Measurements from ENCODE around the gene AMN. TPM values are rescaled to one million over a fixed set of nuclear protein-coding genes. Genes with fewer than 3 reads are reported as not detected.

Gene AMN
- polyA plus RNA-seq, 4 donors: 0.75 to 42.1 (median 20.2) TPM

DNA sequence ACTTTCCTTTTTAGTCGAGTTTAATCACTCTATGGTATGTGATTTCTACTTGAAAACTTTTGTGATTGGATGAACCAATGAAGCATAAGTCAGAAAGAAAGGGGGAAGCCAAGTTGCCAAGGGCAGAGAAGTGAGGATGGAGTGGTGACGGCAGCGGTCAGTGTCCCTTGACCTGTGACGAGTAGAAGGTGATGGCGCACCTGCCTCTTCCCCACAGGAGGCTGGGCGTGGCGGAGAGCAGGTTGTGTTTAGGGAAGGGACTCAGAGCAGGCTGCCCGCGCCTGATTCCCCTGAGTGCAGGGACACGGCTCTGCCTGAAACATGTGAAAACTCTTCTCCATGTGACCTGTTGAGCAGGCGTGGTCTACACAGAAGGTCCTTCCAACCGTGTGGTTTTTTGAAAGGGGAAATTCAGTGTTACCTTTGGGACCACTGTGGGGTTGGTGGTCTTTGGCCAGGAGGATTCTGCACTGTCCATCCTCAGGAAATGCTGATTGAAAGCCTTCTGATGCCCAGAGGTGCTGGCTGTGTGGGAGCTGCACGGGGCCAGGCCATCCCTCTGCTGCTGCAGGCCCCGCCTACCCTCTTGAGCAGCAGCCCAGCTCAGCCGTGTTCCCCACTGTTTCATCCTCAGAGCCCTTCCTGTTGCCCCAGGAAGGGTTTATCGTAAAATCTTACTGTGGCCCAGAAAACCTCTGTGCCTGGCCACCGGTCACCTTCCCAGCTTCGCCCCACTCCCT, 23.5 kb upstream of the AMN start:
- DNase-seq (ENCODE audit: low read depth in 4 of 4, low spot score in 3 of 4): no peak

DNA sequence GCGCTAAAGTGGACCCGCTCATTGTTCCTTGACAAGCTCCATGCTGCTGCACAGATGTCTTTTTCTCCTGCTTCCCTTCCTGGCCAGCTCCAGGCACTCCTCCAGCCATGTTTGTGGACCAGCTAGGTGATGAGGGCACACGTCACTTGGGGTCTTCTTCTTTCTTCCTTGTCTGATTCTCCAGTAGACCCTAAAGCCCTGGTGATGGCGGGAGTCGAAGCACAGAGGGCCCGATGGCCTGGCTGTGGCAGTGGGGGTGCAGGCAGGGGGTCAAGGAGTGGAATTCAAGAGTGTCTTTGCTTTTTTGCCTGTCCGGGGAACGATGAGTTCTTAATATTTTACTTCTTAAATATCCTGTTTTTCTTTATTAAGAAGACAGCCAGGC, 23.0 kb upstream of the AMN start:
- DNase-seq (ENCODE audit: low read depth in 4 of 4, low spot score in 3 of 4): no peak

DNA sequence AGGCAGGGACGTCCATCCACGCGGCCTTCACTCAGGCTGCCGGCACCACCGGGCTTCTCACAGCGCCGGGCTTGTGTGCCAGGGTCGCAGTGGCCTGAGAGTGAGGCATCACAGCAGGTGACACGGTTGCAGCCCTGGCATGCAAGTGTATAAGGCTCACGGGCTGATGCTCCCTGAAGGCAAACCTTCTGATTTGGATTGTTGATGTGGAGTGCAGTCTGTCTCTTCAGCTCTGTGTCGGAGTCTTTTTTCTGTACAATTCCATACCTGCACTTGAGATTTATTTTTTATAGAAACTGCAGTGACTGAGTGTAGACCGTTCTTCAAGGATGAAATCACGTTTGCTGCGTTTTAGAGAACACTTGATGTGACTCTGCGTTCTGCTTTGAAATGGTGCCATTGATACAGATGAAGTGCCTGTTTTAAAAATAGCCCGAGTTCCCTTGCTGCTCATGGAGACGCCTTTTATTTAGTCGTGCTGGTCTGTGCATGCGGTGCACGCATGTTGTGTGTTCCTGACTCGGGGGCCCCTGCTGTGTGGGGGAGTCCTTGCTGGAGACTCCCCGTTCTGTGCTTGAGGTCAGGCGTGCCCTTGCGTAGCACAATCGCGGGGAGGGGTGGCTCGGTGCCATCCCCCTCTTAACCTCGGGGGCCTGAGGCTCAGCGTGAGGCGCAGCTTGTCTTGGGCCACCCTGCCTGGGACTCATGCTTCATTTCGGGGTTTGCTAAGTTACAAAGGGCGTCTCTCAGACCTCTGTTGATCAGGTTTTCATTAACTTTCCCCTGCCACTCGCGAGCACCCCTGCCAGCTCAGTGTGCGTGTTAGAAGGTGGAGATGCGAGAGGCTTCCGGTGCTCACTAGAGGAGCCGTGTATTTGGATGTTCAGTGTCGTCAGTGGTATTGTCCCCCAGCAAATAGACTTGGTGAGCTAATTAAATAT, 21.6 kb upstream of the AMN start:
- DNase-seq (ENCODE audit: low read depth in 4 of 4, low spot score in 3 of 4): no peak

DNA sequence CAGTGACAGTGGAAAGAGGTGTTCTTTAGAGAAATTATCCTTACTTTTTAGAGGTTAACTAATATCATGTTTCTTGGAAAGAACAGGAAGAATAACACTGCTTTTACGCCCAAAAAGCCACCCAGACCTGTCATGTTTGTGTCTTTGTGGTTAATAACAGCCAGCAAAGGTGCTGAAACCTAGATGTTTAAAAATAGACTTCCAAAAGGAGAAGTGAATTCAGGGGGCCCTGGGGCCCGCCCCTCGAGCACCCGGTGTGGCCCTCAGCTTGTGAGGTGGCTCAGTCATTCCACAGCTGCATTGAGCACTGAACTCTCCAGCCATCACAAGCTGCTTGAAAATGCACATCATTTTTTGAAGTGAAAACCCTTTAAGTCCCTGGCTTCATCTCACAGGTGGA, 20.8 kb upstream of the AMN start:
- DNase-seq (ENCODE audit: low read depth in 4 of 4, low spot score in 3 of 4): no peak

DNA sequence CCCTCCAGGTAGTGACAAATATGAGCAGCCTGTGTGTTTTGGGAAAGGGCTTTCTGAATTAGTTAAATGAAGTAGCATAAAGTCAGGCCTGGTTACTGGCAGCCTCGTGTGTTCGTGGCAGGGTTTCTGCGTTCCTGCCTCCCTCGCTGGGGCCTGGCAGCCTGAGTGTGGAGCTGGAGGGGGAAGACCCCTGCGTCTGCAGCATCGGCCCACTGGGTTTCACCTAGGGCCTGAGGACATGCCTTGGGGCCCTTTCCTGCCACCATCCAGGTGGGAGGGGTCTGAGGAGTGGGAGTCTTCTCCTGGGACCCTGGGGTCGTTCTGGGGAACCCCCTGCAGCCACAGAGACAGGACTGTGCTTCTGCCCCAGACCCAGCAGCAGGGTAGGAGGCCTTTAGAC, 20.4 kb upstream of the AMN start:
- no peak for DNase-seq (ENCODE audit: low read depth in 4 of 4, low spot score in 3 of 4)

DNA sequence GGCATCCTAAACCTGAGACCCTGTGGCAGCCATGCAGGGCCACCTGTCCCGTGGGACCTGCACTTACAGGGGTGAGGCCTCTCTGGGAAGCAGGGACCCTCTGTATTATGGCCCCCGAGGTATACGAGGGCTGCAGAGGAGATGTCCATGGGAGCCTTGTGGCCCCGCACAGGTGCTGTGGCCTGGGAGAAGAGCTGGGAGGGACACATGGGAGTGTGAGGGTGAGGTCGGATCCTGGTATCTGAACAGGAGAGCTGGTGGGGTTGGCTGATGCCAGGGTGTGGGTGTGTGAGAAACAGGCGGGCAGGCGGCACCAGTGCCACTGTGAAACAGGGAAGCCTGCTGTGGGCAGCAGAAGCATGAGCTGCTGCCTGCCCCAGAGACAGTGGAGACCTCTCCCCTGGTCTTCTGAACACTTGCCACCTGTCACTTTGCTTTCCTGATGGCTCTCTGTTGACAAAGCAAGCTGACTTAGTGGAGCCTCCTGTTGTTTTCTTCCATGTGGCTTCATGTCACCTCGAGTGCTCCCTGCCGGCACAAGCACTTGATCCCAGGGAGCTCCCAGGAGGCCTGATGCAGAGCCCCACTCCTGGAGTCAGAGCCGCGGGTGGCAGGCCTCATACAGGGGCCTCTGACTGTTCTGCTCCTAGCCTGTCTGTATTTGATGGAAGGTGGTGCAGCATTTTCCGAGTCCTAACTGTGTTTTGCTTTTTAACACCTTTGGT, 19.8 kb upstream of the AMN start:
- no peak for DNase-seq (ENCODE audit: low read depth in 4 of 4, low spot score in 3 of 4)

DNA sequence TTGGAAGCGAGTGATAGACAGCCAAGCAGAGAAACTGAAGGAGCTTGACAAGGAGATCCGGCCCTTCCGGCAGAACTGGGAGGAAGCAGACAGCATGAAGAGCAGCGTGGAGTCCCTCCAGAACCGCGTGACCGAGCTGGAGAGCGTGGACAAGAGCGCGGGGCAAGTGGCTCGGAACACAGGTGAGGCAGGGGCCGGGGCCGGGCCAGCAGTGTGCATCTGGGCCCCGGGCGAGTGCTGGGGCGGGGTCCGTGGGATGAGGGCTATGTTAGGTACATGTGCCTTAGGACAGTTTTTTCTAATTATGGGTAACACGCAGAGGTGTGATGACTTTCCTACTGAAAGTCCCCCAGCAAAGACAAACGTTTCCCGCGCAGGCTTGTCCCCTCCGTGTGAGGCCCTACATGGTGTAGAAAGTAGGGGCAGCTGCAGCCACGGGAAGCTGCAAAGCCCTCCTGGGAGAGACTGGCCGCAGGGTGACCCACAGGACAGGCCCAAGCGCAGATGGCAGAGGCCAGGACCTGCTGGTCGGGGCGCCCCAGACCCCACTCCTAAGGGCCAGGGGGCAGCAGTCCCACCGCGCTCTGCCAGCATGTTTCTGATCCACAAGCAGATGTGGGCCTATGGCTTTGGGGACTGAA, 19.1 kb upstream of the AMN start:
- no peak for DNase-seq (ENCODE audit: low read depth in 4 of 4, low spot score in 3 of 4)

DNA sequence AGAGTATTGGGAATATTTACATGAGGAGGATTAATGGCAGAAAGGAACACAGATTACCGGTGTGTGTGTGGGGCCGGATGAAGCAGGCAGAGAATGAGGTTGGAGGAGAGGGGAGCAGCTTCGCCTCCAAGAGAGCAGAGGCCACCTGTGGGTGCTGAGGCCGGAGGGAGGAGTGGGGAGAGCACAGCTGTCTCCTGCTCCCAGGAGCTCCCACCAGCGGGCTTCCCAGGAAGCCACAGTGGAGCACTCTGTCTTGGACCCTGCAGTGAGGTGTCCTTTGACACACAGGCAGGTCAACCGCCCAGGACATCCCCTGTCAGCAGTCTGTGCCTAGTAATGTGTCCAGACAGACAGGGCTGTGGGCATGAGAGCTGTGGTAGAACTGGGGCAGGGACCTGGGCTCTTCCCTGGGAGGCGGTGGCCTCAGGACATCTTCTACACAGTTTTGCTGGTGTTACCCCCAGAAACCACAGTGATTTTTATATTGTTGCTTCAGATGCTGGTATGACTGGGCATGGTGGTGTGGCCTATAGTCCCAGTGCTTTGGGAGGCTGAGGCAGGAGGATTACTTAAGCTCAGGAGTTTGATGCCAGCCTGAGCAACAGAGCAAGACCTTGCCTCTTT, 18.5 kb upstream of the AMN start:
- DNase-seq (ENCODE audit: low read depth in 4 of 4, low spot score in 3 of 4): no peak

DNA sequence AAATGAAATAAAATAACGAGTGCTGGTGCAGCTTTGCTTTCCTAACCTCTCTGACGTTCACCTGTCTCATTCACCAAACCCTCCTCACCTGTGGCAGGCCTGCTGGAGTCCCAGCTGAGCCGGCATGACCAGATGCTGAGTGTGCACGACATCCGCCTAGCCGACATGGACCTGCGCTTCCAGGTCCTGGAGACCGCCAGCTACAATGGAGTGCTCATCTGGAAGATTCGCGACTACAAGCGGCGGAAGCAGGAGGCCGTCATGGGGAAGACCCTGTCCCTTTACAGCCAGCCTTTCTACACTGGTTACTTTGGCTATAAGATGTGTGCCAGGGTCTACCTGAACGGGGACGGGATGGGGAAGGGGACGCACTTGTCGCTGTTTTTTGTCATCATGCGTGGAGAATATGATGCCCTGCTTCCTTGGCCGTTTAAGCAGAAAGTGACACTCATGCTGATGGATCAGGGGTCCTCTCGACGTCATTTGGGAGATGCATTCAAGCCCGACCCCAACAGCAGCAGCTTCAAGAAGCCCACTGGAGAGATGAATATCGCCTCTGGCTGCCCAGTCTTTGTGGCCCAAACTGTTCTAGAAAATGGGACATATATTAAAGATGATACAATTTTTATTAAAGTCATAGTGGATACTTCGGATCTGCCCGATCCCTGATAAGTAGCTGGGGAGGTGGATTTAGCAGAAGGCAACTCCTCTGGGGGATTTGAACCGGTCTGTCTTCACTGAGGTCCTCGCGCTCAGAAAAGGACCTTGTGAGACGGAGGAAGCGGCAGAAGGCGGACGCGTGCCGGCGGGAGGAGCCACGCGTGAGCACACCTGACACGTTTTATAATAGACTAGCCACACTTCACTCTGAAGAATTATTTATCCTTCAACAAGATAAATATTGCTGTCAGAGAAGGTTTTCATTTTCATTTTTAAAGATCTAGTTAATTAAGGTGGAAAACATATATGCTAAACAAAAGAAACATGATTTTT, 17.1 kb upstream of the AMN start:
- no peak for DNase-seq (ENCODE audit: low read depth in 4 of 4, low spot score in 3 of 4)

DNA sequence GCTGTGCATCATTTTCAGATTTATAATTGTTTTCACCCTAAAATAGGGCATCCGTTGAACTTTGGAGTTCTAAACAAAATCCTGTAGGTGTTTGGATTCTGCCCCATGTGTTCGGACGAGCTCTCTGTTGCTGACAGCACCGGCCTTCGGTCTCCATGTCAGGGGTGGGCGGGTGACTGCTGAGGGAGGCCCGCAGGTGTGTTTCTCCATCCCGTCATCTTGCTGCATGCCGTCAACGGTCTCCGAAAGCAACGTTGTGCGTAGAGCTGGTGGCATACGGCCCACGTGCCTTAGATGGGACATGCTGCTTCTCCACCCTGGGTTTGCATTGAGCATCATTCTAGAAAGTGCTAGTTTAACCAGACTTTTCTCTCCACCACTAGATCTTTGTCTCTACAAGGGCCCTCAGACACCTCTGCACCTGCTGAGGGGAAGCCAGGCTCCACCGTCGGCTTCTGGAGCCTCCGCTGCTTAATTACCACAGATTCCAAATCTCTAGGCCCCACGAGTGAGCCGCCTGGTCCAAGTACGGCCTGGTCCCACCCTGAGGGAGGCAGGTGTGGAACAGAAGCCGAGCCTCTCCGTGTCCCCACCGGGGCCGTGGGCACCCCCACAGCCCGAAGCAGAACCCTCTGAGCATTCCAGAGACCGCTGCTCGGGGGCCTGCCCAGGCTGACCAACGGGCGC, 15.7 kb upstream of the AMN start:
- no peak for DNase-seq (ENCODE audit: low read depth in 4 of 4, low spot score in 3 of 4)

DNA sequence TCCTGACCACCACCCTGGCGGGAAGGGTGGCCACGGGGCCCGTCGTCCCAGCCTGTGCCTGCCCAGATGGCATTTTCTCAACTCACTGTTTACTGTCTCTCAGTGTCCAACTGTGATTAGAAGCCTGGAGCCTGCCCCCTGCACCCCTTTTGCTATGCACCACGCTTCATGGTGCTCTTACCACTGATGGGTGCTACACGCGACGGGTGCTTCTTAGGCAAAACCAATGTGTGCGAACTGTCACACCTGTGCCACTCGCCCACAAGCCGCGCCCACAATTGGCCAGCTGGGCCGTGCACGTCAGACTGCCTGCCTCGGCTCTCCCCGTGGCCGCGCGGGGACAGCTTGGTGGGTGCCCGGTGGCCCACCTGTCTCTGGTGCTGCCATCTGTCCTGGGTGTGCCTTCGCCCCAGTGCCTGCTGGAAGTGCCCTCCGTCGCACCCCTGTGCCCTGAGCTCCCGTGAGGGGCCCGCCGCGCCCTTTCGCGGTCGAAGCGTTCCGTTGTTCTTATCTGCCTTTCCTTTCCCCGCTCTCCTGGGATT, 15.1 kb upstream of the AMN start:
- no peak for DNase-seq (ENCODE audit: low read depth in 4 of 4, low spot score in 3 of 4)

DNA sequence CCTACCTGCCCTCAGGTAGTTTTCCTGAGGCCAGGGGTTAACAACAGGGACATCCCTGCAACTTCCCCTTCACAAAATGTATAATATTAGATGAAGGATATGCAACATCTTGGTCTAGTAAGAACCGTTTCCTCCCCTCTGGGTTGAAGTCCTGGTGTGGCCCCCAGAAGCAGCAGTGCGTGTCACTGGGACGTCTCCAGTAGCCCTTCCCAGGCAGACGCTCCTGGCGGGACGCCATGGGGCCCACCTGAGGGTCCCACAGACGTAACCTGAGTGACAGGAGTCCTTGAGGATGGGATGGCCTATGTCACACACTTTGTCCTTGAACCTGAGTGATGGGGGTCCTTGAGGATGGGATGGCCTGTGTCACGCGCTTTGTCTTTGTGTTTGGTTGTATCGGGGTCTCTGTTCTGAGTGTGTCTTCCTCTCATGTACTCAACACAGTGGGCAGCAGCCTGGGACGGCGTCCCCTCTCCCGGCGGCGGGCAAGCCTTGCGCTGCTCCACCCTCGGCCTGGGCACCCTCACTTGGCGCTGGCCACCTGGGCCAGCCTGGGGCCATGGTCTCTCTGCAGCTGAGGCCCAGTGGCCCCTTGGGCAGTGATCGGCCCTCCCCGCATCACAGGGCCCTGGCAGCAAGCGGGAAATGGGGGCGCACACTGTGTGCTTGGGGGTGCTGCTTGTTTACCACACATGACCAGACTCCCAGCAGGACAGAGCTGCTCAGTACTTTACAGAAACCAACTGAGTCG, 14.3 kb upstream of the AMN start:
- no peak for DNase-seq (ENCODE audit: low read depth in 4 of 4, low spot score in 3 of 4)

DNA sequence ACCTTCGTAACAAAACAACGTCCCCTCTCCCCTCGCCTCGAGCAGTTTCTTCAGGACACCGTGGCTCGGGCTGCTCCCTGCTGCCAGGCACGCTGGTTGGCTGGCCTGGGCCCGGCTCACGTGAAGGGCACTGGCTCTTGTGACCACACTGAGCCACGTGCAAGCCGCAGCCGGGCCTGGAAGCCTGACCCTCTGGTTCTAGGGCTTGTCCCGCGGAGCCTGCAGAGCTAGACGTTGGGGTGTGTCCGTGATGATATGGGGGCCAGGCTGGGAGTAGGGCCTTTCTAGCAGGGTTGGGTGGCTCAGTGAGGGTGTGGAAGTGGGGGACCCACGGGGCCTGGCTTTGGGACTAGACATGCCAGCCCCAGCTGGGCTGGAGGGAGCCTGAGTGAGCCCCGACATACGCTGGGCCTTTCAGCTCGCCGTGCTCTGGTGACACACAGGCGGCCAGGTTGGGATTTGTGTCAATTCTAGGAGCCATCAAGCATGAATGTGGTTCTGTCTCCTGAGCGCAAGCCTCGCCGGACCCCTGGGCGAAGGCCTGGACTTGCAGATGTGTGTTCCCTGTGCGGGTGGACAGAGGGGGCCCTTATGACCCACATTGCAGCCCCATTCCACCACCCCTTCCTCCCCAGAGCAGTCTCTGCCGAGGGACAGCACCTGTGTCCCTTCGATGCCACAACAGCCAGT, 13.6 kb upstream of the AMN start:
- no peak for DNase-seq (ENCODE audit: low read depth in 4 of 4, low spot score in 3 of 4)

DNA sequence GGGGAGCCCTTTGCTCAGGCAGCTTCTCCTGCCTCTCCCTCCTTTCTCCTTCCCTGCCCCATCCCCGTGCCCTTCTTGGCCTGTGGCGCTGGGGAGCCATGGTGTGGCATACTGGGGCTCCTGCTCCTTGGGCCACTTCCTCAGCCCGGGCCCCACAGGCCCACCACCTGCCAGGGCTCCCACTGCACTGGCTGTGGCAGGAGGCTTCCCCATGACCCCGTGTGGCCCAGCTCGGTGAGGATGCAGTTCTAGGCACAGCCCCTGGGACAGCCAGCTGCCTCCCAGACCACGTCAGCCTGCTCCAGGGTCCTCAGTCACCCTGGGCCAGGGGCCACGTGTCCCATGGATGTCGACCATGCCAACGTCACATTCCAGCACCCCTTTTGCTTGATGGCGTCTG, 13.0 kb upstream of the AMN start:
- no peak for DNase-seq (ENCODE audit: low read depth in 4 of 4, low spot score in 3 of 4)

DNA sequence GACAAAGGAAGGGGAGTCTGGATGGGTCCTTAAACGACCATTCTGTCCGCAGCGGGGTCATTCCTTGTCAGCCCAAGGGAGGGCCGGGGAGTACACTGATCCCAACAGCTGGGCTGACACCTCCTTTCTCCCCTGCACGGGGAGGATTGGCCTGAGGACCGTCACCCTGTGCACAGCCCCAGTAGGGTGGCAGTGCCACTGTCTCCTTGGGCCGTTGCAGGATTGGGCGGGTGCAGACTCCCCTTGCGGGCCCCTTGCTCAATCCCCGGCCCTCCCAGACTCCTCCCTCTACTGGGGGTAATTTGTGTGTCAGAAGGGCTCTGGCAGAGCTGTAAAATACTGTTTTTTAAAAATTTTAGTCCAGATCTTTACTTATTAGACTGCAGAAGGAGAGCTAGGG, 12.6 kb upstream of the AMN start:
- DNase-seq (ENCODE audit: low read depth in 4 of 4, low spot score in 3 of 4): no peak

DNA sequence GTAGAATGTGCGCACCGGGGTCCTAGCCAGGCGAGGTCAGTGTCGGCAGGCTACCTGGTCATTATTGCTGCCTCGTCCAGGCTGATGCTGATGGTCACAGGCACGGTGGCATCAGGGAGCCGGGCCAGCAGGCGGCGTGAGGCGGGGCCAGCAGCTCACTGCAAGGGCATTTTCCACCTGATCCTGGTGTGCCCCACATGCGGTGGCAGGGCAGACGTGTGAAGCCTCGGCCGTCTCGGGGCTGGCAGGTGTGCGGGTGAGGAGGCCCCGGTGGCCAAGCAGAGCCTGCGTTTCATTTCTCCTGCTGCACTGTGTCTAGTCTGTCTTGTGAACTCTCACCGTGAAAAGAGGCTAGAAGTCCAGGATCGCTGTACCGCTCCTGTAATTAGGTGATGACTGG, 12.0 kb upstream of the AMN start:
- DNase-seq (ENCODE audit: low read depth in 4 of 4, low spot score in 3 of 4): no peak

DNA sequence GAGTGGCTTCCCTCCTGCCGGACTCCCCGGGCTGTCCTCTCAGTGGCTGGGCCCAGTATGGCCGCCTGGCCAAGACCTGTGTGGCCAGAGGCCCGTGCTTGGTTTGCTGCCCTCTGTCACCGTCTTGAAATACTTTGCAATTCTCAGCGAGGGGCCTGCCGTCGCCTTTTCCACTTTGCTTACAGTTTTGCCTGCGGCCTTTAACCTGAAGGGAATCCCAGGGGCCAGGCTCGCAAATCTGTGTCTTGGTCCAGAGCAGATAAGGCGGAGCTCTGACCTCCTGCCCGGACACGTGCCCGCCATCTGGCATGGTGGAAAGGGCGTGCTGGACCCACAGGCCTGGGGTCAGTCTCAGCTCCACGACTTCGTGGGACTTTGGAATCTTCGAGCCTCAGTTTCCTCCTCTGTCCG, 10.9 kb upstream of the AMN start:
- no peak for DNase-seq (ENCODE audit: low read depth in 4 of 4, low spot score in 3 of 4)
